Endothelial cell of umbilical vein (primary cell): ENCODE results near the gene DIAPH3. TPM values are rescaled to one million over a fixed set of nuclear protein-coding genes. Genes with fewer than 3 reads are reported as not detected.

ENCODE experiments used
- BruUV-seq: library from RNA; stranded (reverse); fragments of 400-500 nt; replicated peaks from 2 replicates; lab custom pipeline; 2021; lab: Mats Ljungman, UMichigan
- CTCF ChIA-PET: fragments of 300-600, 350-600 bp; sonication (Branson Sonifier 250); formaldehyde crosslinking; loops from one replicate; lab custom pipeline; 2021; ENCODE audit warnings: antibody characterized with exemption, inconsistent platforms; lab: Charles Lee
- POLR2A ChIA-PET: fragments of 300-600, 350-600 bp; sonication (Branson Sonifier 250); formaldehyde crosslinking; loops from one replicate; lab custom pipeline; 2021; ENCODE audit warnings: antibody characterized with exemption, inconsistent platforms; lab: Charles Lee
- DNase-seq: peaks from one replicate; pipeline ENCODE4 v3.0.0-alpha.2; 2011; ENCODE audit warnings: low read depth, low spot score
- FAIRE-seq: peaks from 2 replicates; lab custom pipeline; 2011; peaks lifted over from hg19 to GRCh38; lab: Jason Lieb, UNC
- H2AFZ ChIP-seq: 2 replicates; pipeline ENCODE4 v1.6.0; 2012; ENCODE audit warnings: low read depth, low read length, control low read depth, inconsistent platforms
- H3K27ac ChIP-seq: 2 replicates; pipeline ENCODE4 v1.5.1; 2011; ENCODE audit warnings: low read depth, mild to moderate bottlenecking, control low read depth, low read length, moderate library complexity; ENCODE audit not compliant: insufficient read depth
- H3K27me3 ChIP-seq, 2 experiments: 2 replicates each; pipeline versions ENCODE4 v1.6.0 to v1.6.1; 2011; ENCODE audit warnings: low read length in 2 of 2, mixed read lengths in 1 of 2; ENCODE audit not compliant: control insufficient read depth in 2 of 2, insufficient read depth in 2 of 2
- H3K36me3 ChIP-seq, 2 experiments: 2 replicates in 1 of 2; 3 replicates in 1 of 2; pipeline ENCODE4 v1.5.1; 2011; ENCODE audit warnings: low read length in 2 of 2, mild to moderate bottlenecking in 1 of 2, moderate library complexity in 1 of 2; ENCODE audit not compliant: control insufficient read depth in 2 of 2, insufficient read depth in 2 of 2; ENCODE audit errors: extremely low read depth in 1 of 2
- H3K4me1 ChIP-seq: 3 replicates; pipeline ENCODE4 v1.5.1; 2011; ENCODE audit warnings: mild to moderate bottlenecking, low read length; ENCODE audit not compliant: control insufficient read depth, insufficient read depth; ENCODE audit errors: extremely low read depth
- H3K4me2 ChIP-seq: 2 replicates; pipeline ENCODE4 v1.6.1; 2011; ENCODE audit warnings: low read length, control low read depth, mixed read lengths; ENCODE audit not compliant: insufficient read depth
- H3K4me3 ChIP-seq, 3 experiments: fragments of 200-600 bp in 1 of 3; sonication (generic), shearing (Covaris generic) in 1 of 3; replicated peaks in 1 of 3; 2 replicates each; pipeline ENCODE4 v1.5.1; 2011 to 2016; ENCODE audit warnings: control low read depth in 3 of 3, low read length in 3 of 3, mild to moderate bottlenecking in 2 of 3, inconsistent platforms in 1 of 3, low read depth in 1 of 3, moderate library complexity in 1 of 3; ENCODE audit not compliant: insufficient read depth in 1 of 3
- H3K79me2 ChIP-seq: 2 replicates; pipeline ENCODE4 v1.6.0; 2012; ENCODE audit warnings: low read length, inconsistent platforms; ENCODE audit not compliant: control insufficient read depth, insufficient read depth
- H3K9ac ChIP-seq: replicated peaks from 2 replicates; pipeline ENCODE3; 2011; ENCODE audit warnings: low read length, control low read depth; ENCODE audit not compliant: insufficient read depth; ENCODE audit errors: extremely low read depth
- H3K9me1 ChIP-seq: replicated peaks from 3 replicates; pipeline ENCODE4 v1.6.0; 2011; ENCODE audit warnings: mild to moderate bottlenecking, low read length; ENCODE audit not compliant: control insufficient read depth, insufficient read depth; ENCODE audit errors: extremely low read depth
- H3K9me3 ChIP-seq: replicated peaks from 2 replicates; pipeline ENCODE4 v1.5.1; 2012; ENCODE audit warnings: low read length, inconsistent platforms; ENCODE audit not compliant: control insufficient read depth, insufficient read depth
- H4K20me1 ChIP-seq: replicated peaks from 2 replicates; pipeline ENCODE3; 2011; ENCODE audit warnings: mild to moderate bottlenecking, low read length; ENCODE audit not compliant: control insufficient read depth, insufficient read depth; ENCODE audit errors: extremely low read depth
- CTCF ChIP-seq, 2 donors: IDR thresholded peaks; 1 replicate in 1 of 2; 2 replicates in 1 of 2; pipeline ENCODE4 v1.5.1; 2011; ENCODE audit warnings: low read length in 2 of 2, mild to moderate bottlenecking in 2 of 2, moderate library complexity in 2 of 2, control low read depth in 1 of 2, inconsistent platforms in 1 of 2, low read depth in 1 of 2; ENCODE audit not compliant: insufficient read depth in 1 of 2; ENCODE audit errors: extremely low read depth in 1 of 2
- GATA2 ChIP-seq: IDR thresholded peaks from 2 replicates; pipeline ENCODE4 v1.7.0; 2011; ENCODE audit warnings: low read depth, mild to moderate bottlenecking, moderate library complexity, mixed read lengths, low read length; ENCODE audit not compliant: insufficient read length, insufficient read depth
- JUN ChIP-seq: IDR thresholded peaks from 2 replicates; pipeline ENCODE4 v1.6.1; 2011; ENCODE audit warnings: borderline replicate concordance, low read depth; ENCODE audit not compliant: insufficient read length, insufficient read depth
- MYC ChIP-seq: IDR thresholded peaks from one replicate; pipeline ENCODE4 v1.6.1; 2011; ENCODE audit warnings: mild to moderate bottlenecking, low read depth, low read length
- POLR2AphosphoS5 ChIP-seq: IDR thresholded peaks from 2 replicates; pipeline ENCODE4 v1.6.1; 2012; ENCODE audit warnings: low read depth, mild to moderate bottlenecking, control low read depth, low read length, moderate library complexity; ENCODE audit not compliant: insufficient read depth
- dilution Hi-C: fragments of 300-500 bp; cut with MboI; formaldehyde crosslinking; loops from one replicate; pipeline ENCODE4 v1.15.0; 2019; ENCODE audit warnings: low sequenced_read_pairs; ENCODE audit not compliant: extremely low pct_ligation_motif_present
- intact Hi-C: fragments of 100-400 bp; cut with micrococcal nuclease; formaldehyde crosslinking; loops from one replicate; pipeline ENCODE4 v1.10.0; 2022
- polyA plus RNA-seq, 4 experiments: library from polyadenylated mRNA; depleted of rRNA in 3 of 4; stranded (reverse) in 3 of 4; unstranded in 1 of 4; fragments of >200 nt; gene quantifications; 2 replicates each; pipeline versions ENCODE4 v1.2.1 to v1.2.3, GENCODE V29; 2011 to 2012; ENCODE audit warnings: missing spikeins in 1 of 4
- total RNA-seq: library from RNA; stranded (reverse); gene quantifications from 2 replicates; pipeline ENCODE4 v1.2.3, GENCODE V29; 2021
- TF ChIP-seq, protein P1 (sequence below): IDR thresholded peaks from 2 replicates; pipeline ENCODE4 v1.6.1; 2011; ENCODE audit not compliant: insufficient read depth, insufficient read length

Gene DIAPH3
- total and polyA plus RNA-seq, 2 donors (not counting 3 experiments of a cell fraction or from before 2014, with no cell fraction given), result 9.9 to 44.0 TPM

DNA sequence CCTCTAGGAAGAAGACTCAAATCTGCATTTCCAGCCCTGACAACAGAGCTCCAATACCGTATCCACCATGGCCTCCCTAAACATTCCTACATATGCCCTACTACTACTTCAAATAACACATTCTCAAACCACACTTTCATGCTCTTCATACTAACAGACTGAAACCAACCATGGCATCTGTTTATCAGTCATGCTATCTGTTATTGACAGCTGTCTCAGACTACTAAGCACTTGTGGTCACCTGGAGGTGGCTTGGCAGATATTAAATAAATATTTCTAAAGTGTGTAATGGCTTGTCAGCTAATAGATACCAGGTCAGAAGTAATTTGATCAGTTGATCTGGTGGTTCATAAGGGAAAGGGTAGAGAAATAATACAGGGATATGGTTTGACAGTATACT is 489.1 kb downstream of the DIAPH3 start:
- Histone ChIP-seq H3K4me3 (no peak overlapping the region), H3K27ac (no peak overlapping the region), H3K27me3 (no peaks in the 10 kb centered on the region), H4K20me1 (no peaks in the 10 kb centered on the region), H3K79me2 (no peaks in the 10 kb centered on the region), H3K4me1 (peaks cover 2% of the 10 kb centered on the region), H3K36me3 (no peaks in the 10 kb centered on the region), H3K9ac (no peak overlapping the region), H3K9me3 (no peaks in the 10 kb centered on the region), H2AFZ (no peak overlapping the region), H3K9me1 (no peaks in the 10 kb centered on the region), H3K4me2 (no peak overlapping the region)
- CTCF ChIA-PET, result interaction anchor here (0.7 to 10.0 kb wide), 4 partner anchors 8 to 550 kb away, joined by 3 to 129 read pairs (median 6); no protein-coding TSS in a partner anchor
- no TSS peak for BruUV-seq
- no peak for TF ChIP-seq GATA2
- TF ChIP-seq POLR2AphosphoS5, result no peak
- no peak for TF ChIP-seq MYC
- TF ChIP-seq JUN, result no peak
- no peak for TF ChIP-seq CTCF (IDR thresholded peaks at IDR 0.05; ENCODE audit: extremely low read depth in 1 of 2, insufficient read depth in 1 of 2, low read depth in 1 of 2, low read length in 2 of 2)
- TF ChIP-seq, protein P1, sequence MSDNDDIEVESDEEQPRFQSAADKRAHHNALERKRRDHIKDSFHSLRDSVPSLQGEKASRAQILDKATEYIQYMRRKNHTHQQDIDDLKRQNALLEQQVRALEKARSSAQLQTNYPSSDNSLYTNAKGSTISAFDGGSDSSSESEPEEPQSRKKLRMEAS, result no peak
- DNase-seq (no peak), FAIRE-seq (no peak)
- POLR2A ChIA-PET, result no interaction called here
- dilution Hi-C loops (no loop called here), intact Hi-C loops (loop anchor here (5.0 kb wide), 3 partner anchors 332 to 712 kb away; no protein-coding TSS in a partner anchor)
